ENCODE data around the gene FXR1.
"Not testable (repeated sequence)": the region's sequence is repeated elsewhere in the genome, so short reads cannot be mapped to it uniquely, and the experiment has no call there.

The FXR1 gene

DNA sequence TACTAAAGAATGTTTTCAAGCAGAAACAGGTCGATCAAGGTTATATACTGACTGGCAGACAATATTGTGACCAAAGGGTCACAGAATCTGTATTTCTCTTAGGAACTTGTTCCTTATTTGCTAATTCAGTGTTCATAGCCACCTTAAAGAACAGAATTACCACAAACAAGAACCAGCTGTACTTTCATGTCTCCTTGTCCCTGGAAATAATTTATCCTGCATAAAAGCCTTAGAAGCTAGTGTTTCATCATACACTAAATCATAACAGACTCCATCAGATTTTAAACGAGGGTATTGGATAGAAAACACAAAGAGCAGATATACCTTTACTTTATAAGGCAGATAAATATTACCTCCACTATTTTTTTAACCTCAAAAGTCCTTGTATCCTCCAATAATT is 70.7 kb downstream of the FXR1 start:
- H3K4me3 ChIP-seq (ENCODE audit: low read depth, low read length): no peak overlapping the region
- TF ChIP-seq CTCF (IDR thresholded peaks at IDR 0.05; ENCODE audit: low read depth, low read length): no peak

DNA sequence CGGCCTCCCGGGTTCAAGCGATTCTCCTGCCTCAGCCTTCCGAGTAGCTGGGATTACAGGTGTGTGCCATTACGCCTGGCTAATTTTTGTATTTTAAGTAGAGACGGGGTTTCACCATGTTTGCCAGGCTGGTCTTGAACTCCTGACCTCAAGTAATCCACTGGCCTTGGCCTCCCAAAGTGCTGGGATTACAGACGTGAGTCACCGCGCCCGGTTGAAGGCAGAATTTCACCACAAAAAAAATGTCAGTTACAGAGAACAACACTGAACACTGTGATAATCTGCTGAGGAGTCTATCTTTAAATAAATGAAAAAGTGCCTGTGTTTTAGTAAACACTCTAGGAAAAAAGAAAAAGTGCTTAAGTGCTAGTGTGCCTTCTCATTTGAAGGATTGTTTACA is 73.9 kb downstream of the FXR1 start:
- not testable (repeated sequence) for H3K4me3 ChIP-seq (ENCODE audit: low read depth, low read length)

- no peak for TF ChIP-seq CTCF (IDR thresholded peaks at IDR 0.05; ENCODE audit: low read depth, low read length)
- no peak overlapping the region for H3K4me3 ChIP-seq (ENCODE audit: low read depth, low read length)
These were observed 74.9 kb downstream of the FXR1 start for GRCh38 chr3:180987344-180987743.

GRCh38 chr3:180989291-180990163 is 77.1 kb downstream of the FXR1 start, which contains the start of gene DNAJC19:
Gene DNAJC19 (minus strand): TSS chr3:180989736. CDS start chr3:180989602, 134 bp downstream.
- peak within 1 kb of the TSS; percentile 87 for H3K4me3 ChIP-seq (ENCODE audit: low read depth, low read length)
- TF ChIP-seq CTCF (IDR thresholded peaks at IDR 0.05; ENCODE audit: low read depth, low read length): no peak

GRCh38 chr3:180990505-180990904 is 78.0 kb downstream of the FXR1 start:
- TF ChIP-seq CTCF (IDR thresholded peaks at IDR 0.05; ENCODE audit: low read depth, low read length): no peak
- peak overlapping the region; percentile 87 for H3K4me3 ChIP-seq (ENCODE audit: low read depth, low read length)

- no peak for TF ChIP-seq CTCF (IDR thresholded peaks at IDR 0.05; ENCODE audit: low read depth, low read length)
- H3K4me3 ChIP-seq (ENCODE audit: low read depth, low read length): no peak overlapping the region
These were observed 84.0 kb downstream of the FXR1 start for GRCh38 chr3:180996415-180996932.

DNA sequence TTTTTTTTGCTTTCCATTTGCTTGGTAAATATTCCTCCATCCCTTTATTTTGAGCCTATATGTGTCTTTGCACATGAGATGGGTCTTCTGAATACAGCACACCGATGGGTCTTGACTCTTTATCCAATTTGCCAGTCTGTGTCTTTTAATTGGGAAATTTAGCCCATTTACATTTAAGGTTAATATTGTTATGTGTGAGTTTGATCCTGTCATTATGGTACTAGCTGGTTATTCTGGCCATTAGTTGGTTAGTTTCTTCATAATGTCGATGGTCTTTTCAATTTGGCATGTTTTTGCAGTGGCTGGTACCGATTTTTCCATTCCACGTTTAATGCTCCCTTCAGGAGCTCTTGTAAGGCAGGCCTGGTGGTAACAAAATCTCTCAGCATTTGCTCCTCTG is 89.9 kb downstream of the FXR1 start:
- H3K4me3 ChIP-seq (ENCODE audit: low read depth, low read length): not testable (repeated sequence)

DNA sequence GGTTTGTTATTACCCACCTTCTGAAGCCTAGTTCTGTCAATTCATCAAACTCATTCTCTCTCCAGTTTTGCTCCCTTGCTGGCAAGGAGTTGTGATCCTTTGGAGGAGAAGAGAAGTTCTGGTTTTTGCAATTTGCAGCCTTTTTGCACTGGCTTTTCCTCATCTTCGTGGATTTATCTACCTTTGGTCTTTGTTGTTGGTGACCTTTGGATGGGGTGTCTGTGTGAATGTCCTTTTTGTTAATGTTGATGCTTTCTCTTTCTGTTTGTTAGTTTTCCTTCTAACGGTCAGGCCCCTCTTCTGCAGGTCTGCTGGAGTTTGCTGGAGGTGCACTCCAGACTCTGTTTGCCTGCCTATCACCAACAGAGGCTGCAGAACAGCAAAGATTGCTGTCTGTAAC is 91.0 kb downstream of the FXR1 start:
- not testable (repeated sequence) for H3K4me3 ChIP-seq (ENCODE audit: low read depth, low read length)

- no peak for TF ChIP-seq CTCF (IDR thresholded peaks at IDR 0.05; ENCODE audit: low read depth, low read length)
- no peak overlapping the region for H3K4me3 ChIP-seq (ENCODE audit: low read depth, low read length)
These were observed 94.1 kb downstream of the FXR1 start for GRCh38 chr3:181006541-181006940.
